Glutamatergic neuron (in vitro differentiated cells): ENCODE measurements around the gene GPR153. TPM values are rescaled to one million over a fixed set of nuclear protein-coding genes. Genes with fewer than 3 reads are reported as not detected.
A peak's percentile ranks its signal among the peaks of the same experiment; 100 is the strongest.

Source experiments
- DNase-seq: peaks from one replicate; pipeline ENCODE4 v3.0.0; 2022
- H3K27ac Mint-ChIP-seq: one replicate; pipeline ENCODE4 v1.8.0; 2020; ENCODE audit warnings: mild to moderate bottlenecking, mixed read lengths, inconsistent platforms; ENCODE audit not compliant: unreplicated experiment
- H3K27me3 Mint-ChIP-seq: one replicate; pipeline ENCODE4 v1.8.0; 2020; ENCODE audit warnings: mild to moderate bottlenecking, moderate library complexity, mixed read lengths, inconsistent platforms; ENCODE audit not compliant: unreplicated experiment
- H3K36me3 Mint-ChIP-seq: one replicate; pipeline ENCODE4 v1.8.0; 2020; ENCODE audit warnings: mild to moderate bottlenecking, mixed read lengths, inconsistent platforms; ENCODE audit not compliant: unreplicated experiment
- H3K4me1 Mint-ChIP-seq: one replicate; pipeline ENCODE4 v1.8.0; 2020; ENCODE audit warnings: mild to moderate bottlenecking, low read depth, mixed read lengths, inconsistent platforms; ENCODE audit not compliant: unreplicated experiment
- H3K4me3 Mint-ChIP-seq: one replicate; pipeline ENCODE4 v1.8.0; 2020; ENCODE audit warnings: mild to moderate bottlenecking, mixed read lengths, inconsistent platforms; ENCODE audit not compliant: unreplicated experiment
- H3K9me3 Mint-ChIP-seq: one replicate; pipeline ENCODE4 v1.8.0; 2020; ENCODE audit warnings: mild to moderate bottlenecking, moderate library complexity, mixed read lengths, inconsistent platforms; ENCODE audit not compliant: unreplicated experiment
- total RNA-seq: library from RNA; stranded (reverse); fragmentation: NEBNext Ultra II Directional; extraction: Animal tissue kit (Norgen Biotek cat#: 25700); gene quantifications from one replicate; pipeline ENCODE4 v1.2.1, GENCODE V29; 2021; ENCODE audit not compliant: unreplicated experiment
- TF ChIP-seq, protein P1 (sequence below): fragments of 200-600 bp; sonication (generic); IDR thresholded peaks from one replicate; pipeline ENCODE4 v1.5.0; 2021; ENCODE audit not compliant: partially characterized antibody, unreplicated experiment

Gene GPR153
- total RNA-seq, 1 donor from 2014 or later = 174 TPM

DNA sequence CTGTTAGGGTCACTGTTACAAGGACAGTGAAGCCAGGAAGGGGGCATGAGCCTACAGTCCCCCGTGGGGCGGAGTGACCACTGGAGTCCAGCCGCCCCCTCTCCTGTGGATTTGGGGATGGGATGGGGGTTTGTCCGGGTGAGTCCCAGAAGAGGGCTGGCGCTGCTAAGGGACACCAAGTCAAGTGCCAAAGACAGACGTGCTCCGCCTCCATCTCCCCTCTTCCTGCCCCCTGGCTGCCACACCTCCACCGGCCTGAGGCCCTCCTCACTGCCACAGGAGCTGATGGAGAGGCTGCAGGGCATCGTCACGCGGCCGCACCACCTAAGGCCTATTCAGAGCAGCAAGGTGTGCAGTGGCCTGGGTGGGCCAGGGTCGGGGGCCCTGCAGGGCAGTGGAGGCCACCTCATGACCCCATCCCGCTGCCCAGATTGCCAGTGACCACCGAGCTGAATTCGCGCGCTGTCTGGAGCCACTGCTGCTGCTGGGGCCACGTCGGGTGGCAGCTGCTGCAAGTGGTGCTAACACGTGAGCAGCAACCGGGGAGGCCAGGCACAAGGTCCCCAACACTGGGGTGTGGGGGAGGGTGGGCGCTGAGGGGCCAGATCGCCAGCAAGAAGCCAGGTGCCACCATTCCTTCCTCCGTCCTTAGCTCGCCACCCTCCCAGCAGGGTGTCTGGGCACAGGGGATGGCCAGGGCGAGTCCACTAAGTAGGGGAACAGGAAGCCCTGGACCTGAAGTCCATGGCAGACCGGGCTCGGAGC, 50.1 kb downstream of the GPR153 start:
- Mint-ChIP-seq H3K36me3 (no peaks in the 10 kb centered on the region), H3K27ac (no peak overlapping the region), H3K4me3 (no peak overlapping the region), H3K9me3 (peaks cover 4% of the 10 kb centered on the region), H3K27me3 (peaks cover 9% of the 10 kb centered on the region), H3K4me1 (no peaks in the 10 kb centered on the region)
- TF ChIP-seq, protein P1, sequence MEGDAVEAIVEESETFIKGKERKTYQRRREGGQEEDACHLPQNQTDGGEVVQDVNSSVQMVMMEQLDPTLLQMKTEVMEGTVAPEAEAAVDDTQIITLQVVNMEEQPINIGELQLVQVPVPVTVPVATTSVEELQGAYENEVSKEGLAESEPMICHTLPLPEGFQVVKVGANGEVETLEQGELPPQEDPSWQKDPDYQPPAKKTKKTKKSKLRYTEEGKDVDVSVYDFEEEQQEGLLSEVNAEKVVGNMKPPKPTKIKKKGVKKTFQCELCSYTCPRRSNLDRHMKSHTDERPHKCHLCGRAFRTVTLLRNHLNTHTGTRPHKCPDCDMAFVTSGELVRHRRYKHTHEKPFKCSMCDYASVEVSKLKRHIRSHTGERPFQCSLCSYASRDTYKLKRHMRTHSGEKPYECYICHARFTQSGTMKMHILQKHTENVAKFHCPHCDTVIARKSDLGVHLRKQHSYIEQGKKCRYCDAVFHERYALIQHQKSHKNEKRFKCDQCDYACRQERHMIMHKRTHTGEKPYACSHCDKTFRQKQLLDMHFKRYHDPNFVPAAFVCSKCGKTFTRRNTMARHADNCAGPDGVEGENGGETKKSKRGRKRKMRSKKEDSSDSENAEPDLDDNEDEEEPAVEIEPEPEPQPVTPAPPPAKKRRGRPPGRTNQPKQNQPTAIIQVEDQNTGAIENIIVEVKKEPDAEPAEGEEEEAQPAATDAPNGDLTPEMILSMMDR = no peak
- no peak for DNase-seq

- DNase-seq = peak; percentile 43
- Mint-ChIP-seq H3K27ac (no peak overlapping the region), H3K4me3 (peak overlapping the region; percentile 64), H3K27me3 (peaks cover 8% of the 10 kb centered on the region), H3K9me3 (peaks cover 2% of the 10 kb centered on the region), H3K4me1 (no peaks in the 10 kb centered on the region), H3K36me3 (no peaks in the 10 kb centered on the region)
- TF ChIP-seq, protein P1 = peak; percentile 50
Observed at GRCh38 chr1:6209661-6210580, 51.0 kb downstream of the GPR153 start.

DNA sequence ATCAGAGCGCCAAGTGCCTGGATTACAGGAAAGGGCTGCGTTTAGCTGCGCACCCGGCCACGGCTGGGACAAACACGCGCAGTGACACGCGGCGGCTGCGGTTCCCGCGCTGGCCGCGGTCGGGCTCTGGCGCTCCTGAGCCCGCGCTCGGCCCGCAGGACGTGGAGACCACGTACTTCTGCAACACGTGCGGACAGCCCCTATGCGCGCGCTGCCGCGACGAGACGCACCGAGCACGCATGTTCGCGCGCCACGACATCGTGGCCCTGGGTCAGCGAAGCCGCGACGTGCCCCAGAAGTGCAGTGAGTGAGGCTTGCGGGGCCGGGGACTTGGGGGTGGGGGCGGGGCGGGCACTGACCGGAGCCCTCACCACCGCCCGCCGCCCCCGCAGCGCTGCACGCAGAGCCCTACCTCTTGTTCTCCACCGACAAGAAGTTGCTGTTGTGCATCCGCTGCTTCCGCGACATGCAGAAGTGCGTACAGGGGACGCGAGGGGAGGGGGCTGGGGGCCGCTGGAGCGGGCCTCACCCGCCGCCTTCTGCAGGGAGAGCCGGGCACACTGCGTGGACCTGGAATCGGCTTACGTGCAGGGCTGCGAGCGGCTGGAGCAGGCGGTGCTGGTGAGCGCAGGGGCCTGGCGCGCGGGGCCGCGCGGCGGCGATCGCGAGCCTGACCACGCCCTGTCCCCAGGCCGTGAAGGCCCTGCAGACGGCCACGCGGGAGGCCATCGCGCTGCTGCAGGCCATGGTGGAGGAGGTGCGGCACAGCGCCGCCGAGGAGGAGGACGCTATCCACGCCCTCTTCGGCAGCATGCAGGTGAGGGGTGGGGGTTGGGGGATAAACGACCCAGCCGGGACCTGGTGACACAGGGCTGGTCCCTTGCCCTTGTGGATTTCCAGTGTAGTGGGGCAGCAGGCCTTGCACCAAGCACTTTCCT, 51.9 kb downstream of the GPR153 start:
- H3K9me3 Mint-ChIP-seq = peaks cover 2% of the 10 kb centered on the region
- TF ChIP-seq, protein P1 = peak; percentile 67
- peak; percentile 71 for DNase-seq
- H3K27ac Mint-ChIP-seq = no peak overlapping the region
- peaks cover 8% of the 10 kb centered on the region for H3K27me3 Mint-ChIP-seq
- no peaks in the 10 kb centered on the region for H3K4me1 Mint-ChIP-seq
- peak overlapping the region; percentile 64 for H3K4me3 Mint-ChIP-seq
- no peaks in the 10 kb centered on the region for H3K36me3 Mint-ChIP-seq

DNA sequence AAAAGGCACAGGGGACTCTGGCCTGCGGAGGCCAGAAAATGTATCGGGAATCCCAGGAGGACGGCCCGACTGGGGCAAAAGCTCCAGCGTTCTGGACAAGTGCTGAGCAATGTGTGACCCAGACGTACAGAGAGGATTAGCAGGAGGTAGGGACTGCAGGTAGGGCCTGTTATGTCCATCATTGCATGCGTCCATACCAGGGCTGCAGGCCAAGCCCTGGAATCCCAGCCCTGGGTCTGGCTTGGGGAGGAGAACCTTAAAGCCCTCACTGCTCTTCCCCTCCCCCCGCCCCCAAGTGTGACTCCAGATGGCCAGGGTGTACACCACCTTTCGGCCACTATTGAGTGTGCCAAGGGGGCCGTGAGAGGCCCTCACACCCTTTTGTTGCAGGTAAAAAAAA, 53.0 kb downstream of the GPR153 start:
- no peaks in the 10 kb centered on the region for H3K36me3 Mint-ChIP-seq
- peaks cover 8% of the 10 kb centered on the region for H3K27me3 Mint-ChIP-seq
- H3K4me3 Mint-ChIP-seq = no peak overlapping the region
- H3K9me3 Mint-ChIP-seq = peaks cover 2% of the 10 kb centered on the region
- no peak for DNase-seq
- no peak overlapping the region for H3K27ac Mint-ChIP-seq
- H3K4me1 Mint-ChIP-seq = no peaks in the 10 kb centered on the region
- TF ChIP-seq, protein P1 = no peak
